DND-41 (cell line): Measurements from ENCODE around the gene ATPAF1.

ENCODE experiments used
- ATAC-seq: fragments of 200-7000 bp; cut with Tn5 transposase; 3 replicates; pipeline ENCODE4 v1.9.1; 2021; ENCODE audit warnings: low read depth; ENCODE audit not compliant: insufficient read depth
- DNase-seq: peaks from one replicate; pipeline ENCODE4 v3.0.0-alpha.2; 2020
- H2AFZ ChIP-seq: 2 replicates; pipeline ENCODE4 v1.6.0; 2012; ENCODE audit warnings: low read depth, low read length
- H3K27ac ChIP-seq: 2 replicates; pipeline ENCODE4 v1.5.1; 2012; ENCODE audit warnings: low read length, inconsistent platforms
- H3K27me3 ChIP-seq: fragments of 200-600 bp; sonication (generic); 2 replicates; pipeline ENCODE4 v1.6.0; 2012; ENCODE audit warnings: low read length, mild to moderate bottlenecking, inconsistent platforms; ENCODE audit not compliant: insufficient read depth, poor library complexity
- H3K36me3 ChIP-seq: 2 replicates; pipeline ENCODE4 v1.5.1; 2012; ENCODE audit warnings: low read length, inconsistent platforms; ENCODE audit not compliant: insufficient read depth
- H3K4me1 ChIP-seq: 2 replicates; pipeline ENCODE4 v1.5.1; 2012; ENCODE audit warnings: mild to moderate bottlenecking, low read length; ENCODE audit not compliant: insufficient read depth
- H3K4me2 ChIP-seq: 2 replicates; pipeline ENCODE4 v1.6.0; 2012; ENCODE audit warnings: mild to moderate bottlenecking, moderate library complexity, low read length, inconsistent platforms; ENCODE audit not compliant: insufficient read depth
- H3K4me3 ChIP-seq, 2 experiments: fragments of 200-600 bp in 1 of 2; shearing (Covaris generic) in 1 of 2; 2 replicates each; pipeline ENCODE4 v1.5.1; 2012 to 2016; ENCODE audit warnings: inconsistent platforms in 2 of 2, low read length in 2 of 2, mild to moderate bottlenecking in 2 of 2, low read depth in 1 of 2, moderate library complexity in 1 of 2
- H3K79me2 ChIP-seq: 2 replicates; pipeline ENCODE4 v1.6.0; 2012; ENCODE audit warnings: low read length, inconsistent platforms; ENCODE audit not compliant: insufficient read depth
- H3K9ac ChIP-seq: 2 replicates; pipeline ENCODE4 v1.6.0; 2012; ENCODE audit warnings: low read depth, mild to moderate bottlenecking, inconsistent platforms, low read length, moderate library complexity
- H3K9me3 ChIP-seq: 2 replicates; pipeline ENCODE4 v1.5.1; 2012; ENCODE audit warnings: low read length, moderate library complexity, mild to moderate bottlenecking, inconsistent platforms; ENCODE audit not compliant: insufficient read depth, severe bottlenecking
- H4K20me1 ChIP-seq: 2 replicates; pipeline ENCODE4 v1.6.0; 2012; ENCODE audit warnings: low read length; ENCODE audit not compliant: insufficient read depth
- CTCF ChIP-seq: IDR thresholded peaks from 2 replicates; pipeline ENCODE4 v1.5.1; 2012; ENCODE audit warnings: borderline replicate concordance, low read length, moderate library complexity, mild to moderate bottlenecking; ENCODE audit not compliant: poor library complexity, severe bottlenecking; ENCODE audit errors: extremely low read depth
- EZH2 ChIP-seq: IDR thresholded peaks from 3 replicates; pipeline ENCODE4 v1.6.1; 2012; ENCODE audit warnings: borderline replicate concordance, low read depth, mild to moderate bottlenecking, moderate library complexity, low read length, inconsistent platforms; ENCODE audit not compliant: severe bottlenecking

The ATPAF1 gene

GRCh38 chr1:46679789-46680573 is 11.8 kb upstream of the ATPAF1 start:
- Histone ChIP-seq H4K20me1 (no peaks in the 10 kb centered on the region), H3K9me3 (no peaks in the 10 kb centered on the region), H3K9ac (no peak overlapping the region), H3K4me3 (no peak overlapping the region), H3K36me3 (peaks cover 92% of the 10 kb centered on the region), H3K27me3 (no peaks in the 10 kb centered on the region), H3K4me2 (no peak overlapping the region), H3K79me2 (no peaks in the 10 kb centered on the region), H3K27ac (no peak overlapping the region), H3K4me1 (no peaks in the 10 kb centered on the region), H2AFZ (no peak overlapping the region)
- TF ChIP-seq EZH2, result no peak
- no peak for TF ChIP-seq CTCF
- DNase-seq (no peak), ATAC-seq (no peak)

- H3K4me1 ChIP-seq, result no peaks in the 10 kb centered on the region
- H3K4me2 ChIP-seq, result no peak overlapping the region
- H3K9ac ChIP-seq, result no peak overlapping the region
- ATAC-seq (no peak), DNase-seq (no peak)
- TF ChIP-seq EZH2, result no peak
- no peak for TF ChIP-seq CTCF
- H3K36me3 ChIP-seq, result peaks cover 84% of the 10 kb centered on the region
- H2AFZ ChIP-seq, result no peak overlapping the region
- H3K9me3 ChIP-seq, result no peaks in the 10 kb centered on the region
- no peaks in the 10 kb centered on the region for H3K79me2 ChIP-seq
- no peak overlapping the region for H3K4me3 ChIP-seq
- no peak overlapping the region for H3K27ac ChIP-seq
- H3K27me3 ChIP-seq, result no peaks in the 10 kb centered on the region
- H4K20me1 ChIP-seq, result no peaks in the 10 kb centered on the region
These were observed 9.2 kb upstream of the ATPAF1 start for GRCh38 chr1:46677339-46677738.

- H2AFZ ChIP-seq, result no peak overlapping the region
- no peaks in the 10 kb centered on the region for H3K9me3 ChIP-seq
- H3K4me2 ChIP-seq, result no peak overlapping the region
- DNase-seq (no peak), ATAC-seq (no peak)
- no peak overlapping the region for H3K27ac ChIP-seq
- peaks cover 76% of the 10 kb centered on the region for H3K36me3 ChIP-seq
- no peak overlapping the region for H3K9ac ChIP-seq
- TF ChIP-seq CTCF, result no peak
- no peak for TF ChIP-seq EZH2
- H3K27me3 ChIP-seq, result no peaks in the 10 kb centered on the region
- H3K79me2 ChIP-seq, result no peaks in the 10 kb centered on the region
- no peaks in the 10 kb centered on the region for H3K4me1 ChIP-seq
- H4K20me1 ChIP-seq, result no peaks in the 10 kb centered on the region
- H3K4me3 ChIP-seq, result no peak overlapping the region
These were observed 8.4 kb upstream of the ATPAF1 start for GRCh38 chr1:46676531-46676930.
